CD1c-positive myeloid dendritic cell (primary cell): ENCODE results near the gene TRIP13.

ENCODE experiments used
- DNase-seq: peaks from one replicate; pipeline ENCODE4 v3.0.0-alpha.2; 2016; ENCODE audit errors: extremely low spot score

The TRIP13 gene

GRCh38 chr5:854966-855743 lies 37.5 kb upstream of the TRIP13 start:
- DNase-seq = no peak

GRCh38 chr5:855771-856530 lies 36.7 kb upstream of the TRIP13 start:
- no peak for DNase-seq

GRCh38 chr5:856531-857425 lies 35.9 kb upstream of the TRIP13 start:
- no peak for DNase-seq

- no peak for DNase-seq
Measured at GRCh38 chr5:858726-859125, 34.0 kb upstream of the TRIP13 start.

GRCh38 chr5:859391-859790 lies 33.3 kb upstream of the TRIP13 start:
- no peak for DNase-seq

GRCh38 chr5:859798-860296 lies 32.8 kb upstream of the TRIP13 start:
- DNase-seq = no peak

GRCh38 chr5:860506-861150 lies 32.1 kb upstream of the TRIP13 start:
- no peak for DNase-seq

GRCh38 chr5:861442-862366 lies 31.0 kb upstream of the TRIP13 start:
- no peak for DNase-seq

- DNase-seq = no peak
Measured at GRCh38 chr5:862367-863243, 30.1 kb upstream of the TRIP13 start.

- DNase-seq = no peak
Measured at GRCh38 chr5:863244-863805, 29.4 kb upstream of the TRIP13 start.

GRCh38 chr5:864492-865167 lies 28.1 kb upstream of the TRIP13 start:
- no peak for DNase-seq

GRCh38 chr5:865168-865521 lies 27.5 kb upstream of the TRIP13 start:
- DNase-seq = no peak

- DNase-seq = no peak
Measured at GRCh38 chr5:865771-866170, 26.9 kb upstream of the TRIP13 start.

- no peak for DNase-seq
Measured at GRCh38 chr5:867300-867870, 25.3 kb upstream of the TRIP13 start.

GRCh38 chr5:868428-869135 lies 24.1 kb upstream of the TRIP13 start:
- DNase-seq = no peak

- no peak for DNase-seq
Measured at GRCh38 chr5:870956-871355, 21.7 kb upstream of the TRIP13 start.

GRCh38 chr5:871596-872298 lies 20.9 kb upstream of the TRIP13 start:
- no peak for DNase-seq
